Measurements from ENCODE around the gene CFAP299.

CFAP299 gene

GRCh38 chr4:80393246-80393969 lies 57.9 kb downstream of the CFAP299 start:
- Histone ChIP-seq H3K27ac (ENCODE audit: low read length) (no peak overlapping the region), H3K9me3 (ENCODE audit: control insufficient read depth in 1 of 2, low read length in 2 of 2) (no peaks in the 10 kb centered on the region), H3K4me1 (ENCODE audit: control insufficient read depth in 1 of 2, insufficient read depth in 2 of 2, low read length in 2 of 2) (no peaks in the 10 kb centered on the region), H3K4me3 (ENCODE audit: low read depth in 1 of 2, low read length in 2 of 2) (no peak overlapping the region), H3K36me3 (ENCODE audit: control insufficient read depth in 1 of 2, insufficient read depth in 2 of 2, low read length in 2 of 2) (no peaks in the 10 kb centered on the region), H3K27me3 (ENCODE audit: low read depth, low read length) (no peaks in the 10 kb centered on the region)

- Histone ChIP-seq H3K4me1 (ENCODE audit: control insufficient read depth in 1 of 2, insufficient read depth in 2 of 2, low read length in 2 of 2) (no peaks in the 10 kb centered on the region), H3K4me3 (ENCODE audit: low read depth in 1 of 2, low read length in 2 of 2) (no peak overlapping the region)
These were observed 58.4 kb downstream of the CFAP299 start for GRCh38 chr4:80393970-80394250.

GRCh38 chr4:80407246-80407645 lies 71.7 kb downstream of the CFAP299 start:
- H3K4me1 ChIP-seq (ENCODE audit: control insufficient read depth in 1 of 2, insufficient read depth in 2 of 2, low read length in 2 of 2): no peaks in the 10 kb centered on the region
- H3K27ac ChIP-seq (ENCODE audit: low read length): no peak overlapping the region
- no peak overlapping the region for H3K4me3 ChIP-seq (ENCODE audit: low read depth in 1 of 2, low read length in 2 of 2)
- no peaks in the 10 kb centered on the region for H3K27me3 ChIP-seq (ENCODE audit: low read depth, low read length)
- no peaks in the 10 kb centered on the region for H3K36me3 ChIP-seq (ENCODE audit: control insufficient read depth in 1 of 2, insufficient read depth in 2 of 2, low read length in 2 of 2)
- H3K9me3 ChIP-seq (ENCODE audit: control insufficient read depth in 1 of 2, low read length in 2 of 2): no peaks in the 10 kb centered on the region

More at GRCh38 chr4:80393970-80394250, 58.4 kb downstream of the CFAP299 start:
- H3K27ac ChIP-seq (ENCODE audit: low read length): no peak overlapping the region
- H3K9me3 ChIP-seq (ENCODE audit: control insufficient read depth in 1 of 2, low read length in 2 of 2): no peaks in the 10 kb centered on the region
- H3K36me3 ChIP-seq (ENCODE audit: control insufficient read depth in 1 of 2, insufficient read depth in 2 of 2, low read length in 2 of 2): no peaks in the 10 kb centered on the region
- no peaks in the 10 kb centered on the region for H3K27me3 ChIP-seq (ENCODE audit: low read depth, low read length)

GRCh38 chr4:80409809-80410208 lies 74.3 kb downstream of the CFAP299 start:
- no peaks in the 10 kb centered on the region for H3K9me3 ChIP-seq (ENCODE audit: control insufficient read depth in 1 of 2, low read length in 2 of 2)
- no peak overlapping the region for H3K4me3 ChIP-seq (ENCODE audit: low read depth in 1 of 2, low read length in 2 of 2)
- no peaks in the 10 kb centered on the region for H3K27me3 ChIP-seq (ENCODE audit: low read depth, low read length)
- no peak overlapping the region for H3K27ac ChIP-seq (ENCODE audit: low read length)
- H3K4me1 ChIP-seq (ENCODE audit: control insufficient read depth in 1 of 2, insufficient read depth in 2 of 2, low read length in 2 of 2): no peaks in the 10 kb centered on the region
- no peaks in the 10 kb centered on the region for H3K36me3 ChIP-seq (ENCODE audit: control insufficient read depth in 1 of 2, insufficient read depth in 2 of 2, low read length in 2 of 2)

- Histone ChIP-seq H3K27ac (ENCODE audit: low read length) (no peak overlapping the region), H3K36me3 (ENCODE audit: control insufficient read depth in 1 of 2, insufficient read depth in 2 of 2, low read length in 2 of 2) (no peaks in the 10 kb centered on the region), H3K4me3 (ENCODE audit: low read depth in 1 of 2, low read length in 2 of 2) (no peak overlapping the region), H3K9me3 (ENCODE audit: control insufficient read depth in 1 of 2, low read length in 2 of 2) (no peaks in the 10 kb centered on the region), H3K27me3 (ENCODE audit: low read depth, low read length) (no peaks in the 10 kb centered on the region), H3K4me1 (ENCODE audit: control insufficient read depth in 1 of 2, insufficient read depth in 2 of 2, low read length in 2 of 2) (no peaks in the 10 kb centered on the region)
These were observed 76.8 kb downstream of the CFAP299 start for GRCh38 chr4:80412322-80412721.

GRCh38 chr4:80413086-80413485 lies 77.6 kb downstream of the CFAP299 start:
- Histone ChIP-seq H3K9me3 (ENCODE audit: control insufficient read depth in 1 of 2, low read length in 2 of 2) (no peaks in the 10 kb centered on the region), H3K27ac (ENCODE audit: low read length) (no peak overlapping the region), H3K27me3 (ENCODE audit: low read depth, low read length) (no peaks in the 10 kb centered on the region), H3K4me1 (ENCODE audit: control insufficient read depth in 1 of 2, insufficient read depth in 2 of 2, low read length in 2 of 2) (no peaks in the 10 kb centered on the region), H3K36me3 (ENCODE audit: control insufficient read depth in 1 of 2, insufficient read depth in 2 of 2, low read length in 2 of 2) (no peaks in the 10 kb centered on the region), H3K4me3 (ENCODE audit: low read depth in 1 of 2, low read length in 2 of 2) (no peak overlapping the region)

GRCh38 chr4:80417019-80417418 lies 81.5 kb downstream of the CFAP299 start:
- Histone ChIP-seq H3K4me1 (ENCODE audit: control insufficient read depth in 1 of 2, insufficient read depth in 2 of 2, low read length in 2 of 2) (no peaks in the 10 kb centered on the region), H3K9me3 (ENCODE audit: control insufficient read depth in 1 of 2, low read length in 2 of 2) (no peaks in the 10 kb centered on the region), H3K4me3 (ENCODE audit: low read depth in 1 of 2, low read length in 2 of 2) (no peak overlapping the region), H3K36me3 (ENCODE audit: control insufficient read depth in 1 of 2, insufficient read depth in 2 of 2, low read length in 2 of 2) (no peaks in the 10 kb centered on the region), H3K27me3 (ENCODE audit: low read depth, low read length) (no peaks in the 10 kb centered on the region), H3K27ac (ENCODE audit: low read length) (no peak overlapping the region)

GRCh38 chr4:80419946-80420345 lies 84.4 kb downstream of the CFAP299 start:
- no peaks in the 10 kb centered on the region for H3K4me1 ChIP-seq (ENCODE audit: control insufficient read depth in 1 of 2, insufficient read depth in 2 of 2, low read length in 2 of 2)
- H3K27ac ChIP-seq (ENCODE audit: low read length): no peak overlapping the region
- H3K9me3 ChIP-seq (ENCODE audit: control insufficient read depth in 1 of 2, low read length in 2 of 2): no peaks in the 10 kb centered on the region
- H3K36me3 ChIP-seq (ENCODE audit: control insufficient read depth in 1 of 2, insufficient read depth in 2 of 2, low read length in 2 of 2): no peaks in the 10 kb centered on the region
- no peak overlapping the region for H3K4me3 ChIP-seq (ENCODE audit: low read depth in 1 of 2, low read length in 2 of 2)
- H3K27me3 ChIP-seq (ENCODE audit: low read depth, low read length): no peaks in the 10 kb centered on the region

GRCh38 chr4:80420638-80421037 lies 85.1 kb downstream of the CFAP299 start:
- Histone ChIP-seq H3K4me1 (ENCODE audit: control insufficient read depth in 1 of 2, insufficient read depth in 2 of 2, low read length in 2 of 2) (no peaks in the 10 kb centered on the region), H3K9me3 (ENCODE audit: control insufficient read depth in 1 of 2, low read length in 2 of 2) (no peaks in the 10 kb centered on the region), H3K27me3 (ENCODE audit: low read depth, low read length) (no peaks in the 10 kb centered on the region), H3K27ac (ENCODE audit: low read length) (no peak overlapping the region), H3K36me3 (ENCODE audit: control insufficient read depth in 1 of 2, insufficient read depth in 2 of 2, low read length in 2 of 2) (no peaks in the 10 kb centered on the region), H3K4me3 (ENCODE audit: low read depth in 1 of 2, low read length in 2 of 2) (no peak overlapping the region)

GRCh38 chr4:80422727-80423404 lies 87.3 kb downstream of the CFAP299 start:
- no peaks in the 10 kb centered on the region for H3K9me3 ChIP-seq (ENCODE audit: control insufficient read depth in 1 of 2, low read length in 2 of 2)
- no peak overlapping the region for H3K4me3 ChIP-seq (ENCODE audit: low read depth in 1 of 2, low read length in 2 of 2)
- H3K36me3 ChIP-seq (ENCODE audit: control insufficient read depth in 1 of 2, insufficient read depth in 2 of 2, low read length in 2 of 2): no peaks in the 10 kb centered on the region
- no peak overlapping the region for H3K27ac ChIP-seq (ENCODE audit: low read length)
- H3K4me1 ChIP-seq (ENCODE audit: control insufficient read depth in 1 of 2, insufficient read depth in 2 of 2, low read length in 2 of 2): no peaks in the 10 kb centered on the region
- H3K27me3 ChIP-seq (ENCODE audit: low read depth, low read length): no peaks in the 10 kb centered on the region

GRCh38 chr4:80423553-80424224 lies 88.2 kb downstream of the CFAP299 start:
- Histone ChIP-seq H3K4me1 (ENCODE audit: control insufficient read depth in 1 of 2, insufficient read depth in 2 of 2, low read length in 2 of 2) (no peaks in the 10 kb centered on the region), H3K27ac (ENCODE audit: low read length) (no peak overlapping the region), H3K36me3 (ENCODE audit: control insufficient read depth in 1 of 2, insufficient read depth in 2 of 2, low read length in 2 of 2) (no peaks in the 10 kb centered on the region), H3K4me3 (ENCODE audit: low read depth in 1 of 2, low read length in 2 of 2) (no peak overlapping the region), H3K9me3 (ENCODE audit: control insufficient read depth in 1 of 2, low read length in 2 of 2) (no peaks in the 10 kb centered on the region), H3K27me3 (ENCODE audit: low read depth, low read length) (no peaks in the 10 kb centered on the region)
